PC-3 (cell line): ENCODE measurements around the gene LINGO4. TPM values are rescaled to one million over a fixed set of nuclear protein-coding genes. Genes with fewer than 3 reads are reported as not detected.

Experiments used
- ATAC-seq: fragments of 200-7000 bp; cut with Tn5 transposase; 2 replicates; pipeline ENCODE4 v1.9.1; 2020; ENCODE audit warnings: mild to moderate bottlenecking, moderate library complexity
- BruUV-seq: library from RNA; stranded (reverse); fragments of 400-500 nt; replicated peaks from 2 replicates; lab custom pipeline; 2021; lab: Mats Ljungman, UMichigan
- CTCF ChIA-PET: fragments of 300-600 bp; sonication (Branson Sonifier 250); formaldehyde crosslinking; loops from one replicate; lab custom pipeline; 2022; ENCODE audit warnings: antibody characterized with exemption; lab: Charles Lee
- POLR2A ChIA-PET: fragments of 300-600 bp; sonication (Branson Sonifier 250); formaldehyde crosslinking; loops from one replicate; lab custom pipeline; 2022; ENCODE audit warnings: antibody characterized with exemption; ENCODE audit not compliant: unreplicated experiment; lab: Charles Lee
- DNase-seq: peaks from one replicate; pipeline ENCODE4 v3.0.0-alpha.2; 2015
- H2AFZ ChIP-seq: fragments of 300-600 bp; sonication (generic); 2 replicates; pipeline ENCODE4 v1.6.0; 2016; ENCODE audit warnings: antibody characterized with exemption, low read length
- H3F3A ChIP-seq: fragments of 300-600 bp; sonication (generic); one replicate; pipeline ENCODE4 v1.6.0; 2017; ENCODE audit warnings: antibody characterized with exemption, low read length, control low read depth, mild to moderate bottlenecking; ENCODE audit not compliant: unreplicated experiment
- H3K27ac ChIP-seq: fragments of 300-600 bp; sonication (generic); 2 replicates; pipeline ENCODE4 v1.5.1; 2016; ENCODE audit warnings: mild to moderate bottlenecking, low read length
- H3K27me3 ChIP-seq: fragments of 300-600 bp; sonication (generic); 2 replicates; pipeline ENCODE4 v1.6.1; 2016; ENCODE audit warnings: low read length, mixed read lengths
- H3K36me3 ChIP-seq: fragments of 300-600 bp; sonication (generic); 2 replicates; pipeline ENCODE4 v1.6.1; 2016; ENCODE audit warnings: low read depth, mixed run types, low read length, mixed read lengths
- H3K4me1 ChIP-seq: fragments of 300-600 bp; sonication (generic); 2 replicates; pipeline ENCODE4 v1.5.1; 2016; ENCODE audit warnings: low read length; ENCODE audit not compliant: insufficient read depth
- H3K4me2 ChIP-seq: fragments of 300-600 bp; sonication (generic); 2 replicates; pipeline ENCODE4 v1.6.0; 2016; ENCODE audit warnings: low read length
- H3K4me3 ChIP-seq: fragments of 300-600 bp; sonication (generic); 2 replicates; pipeline ENCODE4 v1.5.1; 2016; ENCODE audit warnings: mild to moderate bottlenecking, low read length, mixed read lengths
- H3K79me2 ChIP-seq: fragments of 300-600 bp; sonication (generic); 2 replicates; pipeline ENCODE4 v1.6.1; 2017; ENCODE audit warnings: low read length, mixed read lengths
- H3K9ac ChIP-seq: fragments of 300-600 bp; sonication (generic); 2 replicates; pipeline ENCODE4 v1.6.0; 2016; ENCODE audit warnings: mild to moderate bottlenecking, low read length
- H3K9me2 ChIP-seq: fragments of 300-600 bp; sonication (generic); replicated peaks from 2 replicates; pipeline ENCODE4 v1.6.1; 2016; ENCODE audit warnings: mixed run types, low read length, mixed read lengths
- H3K9me3 ChIP-seq: fragments of 300-600 bp; sonication (generic); 2 replicates; pipeline ENCODE4 v1.6.1; 2016; ENCODE audit warnings: low read length, mixed read lengths
- H4K20me1 ChIP-seq: fragments of 300-600 bp; sonication (generic); 2 replicates; pipeline ENCODE4 v1.6.1; 2016; ENCODE audit warnings: low read length, mixed read lengths
- EZH2 ChIP-seq: fragments of 300-600 bp; sonication (generic); IDR thresholded peaks from one replicate; pipeline ENCODE4 v1.6.1; 2017; ENCODE audit warnings: antibody characterized with exemption, mild to moderate bottlenecking, low read length; ENCODE audit not compliant: unreplicated experiment
- EZH2phosphoT487 ChIP-seq: fragments of 300-600 bp; sonication (generic); IDR thresholded peaks from 2 replicates; pipeline ENCODE4 v1.6.1; 2018; ENCODE audit warnings: mild to moderate bottlenecking, antibody characterized with exemption, low read length, borderline replicate concordance
- intact Hi-C: fragments of 100-400 bp; cut with micrococcal nuclease; formaldehyde crosslinking; loops from 2 replicates; pipeline ENCODE4 v1.9.0; 2023
- total RNA-seq: library from RNA; depleted of rRNA; stranded (reverse); fragments of >200 nt; gene quantifications from 2 replicates; pipeline ENCODE4 v1.2.3, GENCODE V29; 2014
- TF ChIP-seq, protein P1 (sequence below): fragments of 300-600 bp; sonication (generic); conservative IDR thresholded peaks from 2 replicates; pipeline ENCODE4 v1.5.1; 2017; ENCODE audit warnings: antibody characterized with exemption, low read depth, mild to moderate bottlenecking, low read length

The LINGO4 gene
- total RNA-seq, 1 experiment from 2014 or later, result not detected

DNA sequence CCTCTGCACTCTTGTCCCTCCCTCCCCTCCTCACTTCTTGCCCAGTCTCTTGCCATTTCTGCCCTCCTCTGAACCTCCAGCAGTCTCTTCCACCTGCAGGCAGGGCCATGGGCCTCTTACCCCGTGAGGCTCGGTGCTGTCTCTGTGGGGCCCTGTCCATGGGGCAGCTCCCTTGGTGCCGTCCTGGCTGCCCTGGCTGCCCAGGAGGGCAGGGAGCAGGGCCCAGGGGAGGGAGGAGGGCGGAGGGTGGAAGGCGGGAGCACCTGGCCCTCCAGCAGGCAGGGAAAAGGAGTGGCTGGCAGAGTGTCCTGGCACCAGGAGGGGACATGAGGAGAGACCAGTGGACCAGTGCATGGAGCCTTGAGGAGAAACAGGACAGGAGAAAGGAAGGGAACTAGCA, 26.4 kb upstream of the LINGO4 start, which contains the start of gene RORC:
Gene RORC, minus strand, starts transcription at position 198 of the 400 bp plus-strand sequence. Its CDS starts 38 bp downstream, at position 160.
- no peak within 1 kb of the TSS for H3K27ac ChIP-seq
- DNase-seq (no peak), ATAC-seq (no peak)
- no TSS peak for BruUV-seq
- CTCF ChIA-PET, result no interaction called here
- no peak within 1 kb of the TSS for H3K9ac ChIP-seq
- no peaks in the 10 kb centered on the region for H3F3A ChIP-seq
- peak within 1 kb of the TSS; percentile 46 for H2AFZ ChIP-seq
- no peaks in the 10 kb centered on the region for H3K27me3 ChIP-seq
- H3K9me2 ChIP-seq, result no peaks in the 10 kb centered on the region
- H3K4me3 ChIP-seq, result no peak within 1 kb of the TSS
- no peak within 1 kb of the TSS for H3K4me2 ChIP-seq
- H3K4me1 ChIP-seq, result peaks cover 17% of the 10 kb centered on the region
- POLR2A ChIA-PET, result no interaction called here
- TF ChIP-seq EZH2 (no peak), EZH2phosphoT487 (no peak)
- TF ChIP-seq, protein P1, sequence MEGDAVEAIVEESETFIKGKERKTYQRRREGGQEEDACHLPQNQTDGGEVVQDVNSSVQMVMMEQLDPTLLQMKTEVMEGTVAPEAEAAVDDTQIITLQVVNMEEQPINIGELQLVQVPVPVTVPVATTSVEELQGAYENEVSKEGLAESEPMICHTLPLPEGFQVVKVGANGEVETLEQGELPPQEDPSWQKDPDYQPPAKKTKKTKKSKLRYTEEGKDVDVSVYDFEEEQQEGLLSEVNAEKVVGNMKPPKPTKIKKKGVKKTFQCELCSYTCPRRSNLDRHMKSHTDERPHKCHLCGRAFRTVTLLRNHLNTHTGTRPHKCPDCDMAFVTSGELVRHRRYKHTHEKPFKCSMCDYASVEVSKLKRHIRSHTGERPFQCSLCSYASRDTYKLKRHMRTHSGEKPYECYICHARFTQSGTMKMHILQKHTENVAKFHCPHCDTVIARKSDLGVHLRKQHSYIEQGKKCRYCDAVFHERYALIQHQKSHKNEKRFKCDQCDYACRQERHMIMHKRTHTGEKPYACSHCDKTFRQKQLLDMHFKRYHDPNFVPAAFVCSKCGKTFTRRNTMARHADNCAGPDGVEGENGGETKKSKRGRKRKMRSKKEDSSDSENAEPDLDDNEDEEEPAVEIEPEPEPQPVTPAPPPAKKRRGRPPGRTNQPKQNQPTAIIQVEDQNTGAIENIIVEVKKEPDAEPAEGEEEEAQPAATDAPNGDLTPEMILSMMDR, result no peak
- H3K36me3 ChIP-seq, result no peaks in the 10 kb centered on the region
- no peaks in the 10 kb centered on the region for H3K9me3 ChIP-seq
- intact Hi-C loops, result loop anchor here (10.0 kb wide), 2 partner anchors 217 to 487 kb away; partner anchors contain the start of genes RFX5 and SNX27
- H3K79me2 ChIP-seq, result no peaks in the 10 kb centered on the region
- H4K20me1 ChIP-seq, result no peaks in the 10 kb centered on the region

DNA sequence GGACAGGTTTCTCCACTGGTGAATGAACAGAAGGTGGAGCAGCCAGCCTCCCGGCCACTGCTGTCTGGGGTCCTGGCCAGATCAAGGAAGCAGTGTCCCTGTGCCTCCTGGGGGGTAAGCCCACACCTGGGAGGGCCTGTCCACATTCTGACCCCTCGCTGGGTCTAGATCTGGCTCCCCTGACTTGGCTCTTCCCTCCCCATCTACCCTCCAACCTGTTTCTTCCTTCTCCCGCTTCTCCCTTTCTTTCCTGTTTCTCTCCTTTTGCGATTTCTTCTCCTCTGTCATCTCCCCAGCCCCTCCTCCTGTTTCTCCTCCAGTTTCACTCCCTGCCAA, 26.0 kb upstream of the LINGO4 start:
- intact Hi-C loops, result loop anchor here (10.0 kb wide), 2 partner anchors 216 to 486 kb away; partner anchors contain the start of genes RFX5 and SNX27
- Histone ChIP-seq H3K9ac (no peak overlapping the region), H3K36me3 (no peaks in the 10 kb centered on the region), H3K27ac (no peak overlapping the region), H3K9me2 (no peaks in the 10 kb centered on the region), H3K27me3 (no peaks in the 10 kb centered on the region), H3F3A (no peaks in the 10 kb centered on the region), H3K4me3 (no peak overlapping the region), H3K4me2 (no peak overlapping the region), H3K9me3 (no peaks in the 10 kb centered on the region), H3K79me2 (no peaks in the 10 kb centered on the region), H4K20me1 (no peaks in the 10 kb centered on the region), H3K4me1 (peaks cover 13% of the 10 kb centered on the region), H2AFZ (no peak overlapping the region)
- no peak for TF ChIP-seq EZH2
- no peak for TF ChIP-seq EZH2phosphoT487
- TF ChIP-seq, protein P1, result no peak
- DNase-seq, result no peak
- CTCF ChIA-PET, result interaction anchor here (0.7 kb wide), 1 partner anchor 172 kb away, joined by 4 read pairs; no protein-coding TSS in a partner anchor
- POLR2A ChIA-PET, result no interaction called here
- BruUV-seq, result no TSS peak
- ATAC-seq, result no peak

DNA sequence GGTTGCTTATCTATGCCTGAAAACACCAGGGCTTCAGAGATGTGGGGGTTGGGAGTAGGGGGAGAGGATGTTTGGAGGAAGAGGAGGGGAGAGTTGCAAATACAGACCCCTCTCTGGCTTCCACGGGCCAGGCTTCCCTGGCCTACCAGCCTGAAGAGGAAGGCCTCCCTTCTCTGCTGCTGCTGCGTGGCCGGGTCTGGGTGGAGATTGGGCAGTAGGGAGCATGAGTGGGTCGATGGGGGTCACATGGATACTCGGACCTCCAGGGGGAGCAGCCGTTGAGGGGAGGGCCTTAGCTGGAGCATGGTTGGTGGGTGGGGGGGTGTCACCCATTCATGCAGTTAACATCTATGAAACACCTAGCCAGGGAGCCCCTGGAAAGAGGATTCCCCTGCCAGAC, 24.8 kb upstream of the LINGO4 start:
- no peak for ATAC-seq
- Histone ChIP-seq H3K4me1 (peaks cover 8% of the 10 kb centered on the region; the same call in 1 of the 2 replicates), H3K4me2 (no peak overlapping the region), H3K4me3 (no peak overlapping the region), H2AFZ (no peak overlapping the region), H3K9ac (no peak overlapping the region), H3K27me3 (no peaks in the 10 kb centered on the region), H3K79me2 (no peaks in the 10 kb centered on the region), H4K20me1 (no peaks in the 10 kb centered on the region), H3K36me3 (no peaks in the 10 kb centered on the region), H3K9me2 (no peaks in the 10 kb centered on the region), H3K9me3 (no peaks in the 10 kb centered on the region), H3F3A (no peaks in the 10 kb centered on the region), H3K27ac (no peak overlapping the region)
- BruUV-seq, result no TSS peak
- DNase-seq, result no peak
- ChIA-PET POLR2A (interaction anchor here (0.5 kb wide), 1 partner anchor 9 kb away, joined by 3 read pairs; no protein-coding TSS in a partner anchor), CTCF (interaction anchor here (0.6 kb wide), 2 partner anchors 10 to 115 kb away, joined by 3 read pairs; partner anchors contain the start of gene C2CD4D)
- no peak for TF ChIP-seq EZH2
- no peak for TF ChIP-seq EZH2phosphoT487
- TF ChIP-seq, protein P1, result no peak
- intact Hi-C loops, result loop anchor here (10.0 kb wide), 2 partner anchors 215 to 485 kb away; partner anchors contain the start of genes RFX5 and SNX27
